GM23248 (cell line): ENCODE results near the gene SMIM24.

Source experiments
- EZH2 ChIP-seq: fragments of 200-600 bp; sonication (generic); IDR thresholded peaks from 2 replicates; pipeline ENCODE4 v1.6.1; 2018; ENCODE audit warnings: antibody characterized with exemption, mild to moderate bottlenecking; ENCODE audit not compliant: insufficient read depth, poor library complexity, severe bottlenecking
- EZH2phosphoT487 ChIP-seq: fragments of 200-600 bp; sonication (generic); IDR thresholded peaks from 2 replicates; pipeline ENCODE4 v1.6.1; 2018; ENCODE audit warnings: antibody characterized with exemption, moderate library complexity, mild to moderate bottlenecking, low read depth; ENCODE audit not compliant: insufficient read depth

GRCh38 chr19:3462991-3463713, 17.2 kb downstream of the SMIM24 start:
- TF ChIP-seq EZH2 (no peak), EZH2phosphoT487 (no peak)
